ENCODE measurements around the gene SNAP29.
"Not testable (repeated sequence)": the region's sequence is repeated elsewhere in the genome, so short reads cannot be mapped to it uniquely, and the experiment has no call there.

The SNAP29 gene

DNA sequence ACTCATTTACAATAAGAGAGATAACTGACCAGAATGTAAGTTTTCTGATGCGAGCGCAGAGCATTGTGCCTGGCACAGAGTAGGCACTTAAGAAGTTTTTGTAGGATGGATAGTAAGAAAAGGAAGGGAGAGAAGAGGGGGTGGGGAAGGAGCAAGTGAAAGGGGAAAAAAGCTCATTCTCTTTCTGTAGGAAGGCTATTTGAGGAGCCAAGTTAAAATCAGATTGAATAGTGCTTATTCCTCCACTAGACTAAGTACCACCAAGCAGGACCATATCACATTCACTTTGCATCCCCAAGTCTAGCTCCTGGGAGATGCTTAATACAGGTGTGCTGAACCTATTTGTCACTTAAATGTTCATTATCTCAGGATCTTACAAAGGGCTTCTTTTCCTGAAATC lies 44.3 kb downstream of the SNAP29 start:
- no peak for DNase-seq

DNA sequence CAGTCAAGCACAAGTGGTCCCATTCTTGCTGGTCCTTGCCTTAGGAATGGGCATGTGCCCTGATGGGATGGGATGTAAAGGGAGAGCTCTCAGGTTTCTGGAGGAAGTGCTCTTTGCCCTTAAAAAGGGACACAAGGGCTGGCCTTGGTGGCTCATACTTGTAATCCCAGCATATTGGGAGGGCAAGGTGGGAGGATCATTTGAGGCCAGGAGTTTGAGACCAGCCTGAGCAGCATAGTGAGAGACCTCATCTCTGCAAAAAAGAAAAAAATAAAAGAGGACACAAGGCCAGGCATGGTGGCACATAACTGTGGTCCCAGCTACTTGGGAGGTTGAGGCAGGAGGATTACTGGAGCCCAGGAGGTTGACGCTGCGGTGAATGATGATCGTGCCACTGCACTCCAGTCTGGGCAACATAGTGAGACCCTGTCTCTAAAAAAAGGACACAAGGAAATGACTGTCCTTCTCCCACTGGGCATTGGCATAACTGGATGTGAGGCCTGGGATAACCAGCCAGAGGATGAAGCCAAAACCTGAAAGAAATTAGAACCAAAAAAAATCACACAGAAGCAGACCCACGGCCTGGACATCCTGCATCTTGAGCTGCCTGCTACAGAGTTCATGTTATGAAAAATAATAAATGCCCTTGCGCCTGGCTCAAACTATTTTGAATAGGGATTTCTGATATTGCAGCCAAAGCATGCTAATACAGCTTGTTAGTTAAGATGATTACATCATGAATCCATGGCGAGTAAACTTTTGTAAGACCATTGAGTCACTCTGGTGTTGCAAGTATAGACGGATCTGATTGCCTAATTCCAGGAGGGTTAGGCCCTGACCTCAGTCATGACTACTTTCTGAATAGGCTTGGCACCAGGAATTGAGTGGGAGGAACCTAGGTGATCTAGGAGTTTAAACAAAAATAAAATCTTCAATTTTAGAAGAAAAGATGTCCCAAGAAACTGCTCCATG lies 45.5 kb downstream of the SNAP29 start:
- no peak for DNase-seq

DNA sequence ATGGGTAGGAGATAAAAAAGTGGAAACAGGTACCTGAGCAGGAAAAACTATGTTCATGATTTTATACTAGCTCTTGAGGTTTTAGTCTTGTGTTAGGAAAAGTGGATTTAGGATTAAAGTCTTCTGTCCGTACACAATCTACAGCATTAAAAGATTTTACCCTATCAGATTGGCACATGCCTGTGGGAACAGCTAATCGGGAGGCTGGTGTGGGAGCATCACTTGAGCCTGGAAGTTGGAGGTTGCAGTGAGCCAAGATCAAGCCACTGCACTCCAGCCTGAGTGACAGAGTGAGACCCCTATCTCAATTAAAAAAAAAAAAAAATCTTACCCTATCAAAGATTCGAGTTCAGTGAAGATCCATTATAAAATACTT lies 46.2 kb downstream of the SNAP29 start:
- DNase-seq, result no peak

DNA sequence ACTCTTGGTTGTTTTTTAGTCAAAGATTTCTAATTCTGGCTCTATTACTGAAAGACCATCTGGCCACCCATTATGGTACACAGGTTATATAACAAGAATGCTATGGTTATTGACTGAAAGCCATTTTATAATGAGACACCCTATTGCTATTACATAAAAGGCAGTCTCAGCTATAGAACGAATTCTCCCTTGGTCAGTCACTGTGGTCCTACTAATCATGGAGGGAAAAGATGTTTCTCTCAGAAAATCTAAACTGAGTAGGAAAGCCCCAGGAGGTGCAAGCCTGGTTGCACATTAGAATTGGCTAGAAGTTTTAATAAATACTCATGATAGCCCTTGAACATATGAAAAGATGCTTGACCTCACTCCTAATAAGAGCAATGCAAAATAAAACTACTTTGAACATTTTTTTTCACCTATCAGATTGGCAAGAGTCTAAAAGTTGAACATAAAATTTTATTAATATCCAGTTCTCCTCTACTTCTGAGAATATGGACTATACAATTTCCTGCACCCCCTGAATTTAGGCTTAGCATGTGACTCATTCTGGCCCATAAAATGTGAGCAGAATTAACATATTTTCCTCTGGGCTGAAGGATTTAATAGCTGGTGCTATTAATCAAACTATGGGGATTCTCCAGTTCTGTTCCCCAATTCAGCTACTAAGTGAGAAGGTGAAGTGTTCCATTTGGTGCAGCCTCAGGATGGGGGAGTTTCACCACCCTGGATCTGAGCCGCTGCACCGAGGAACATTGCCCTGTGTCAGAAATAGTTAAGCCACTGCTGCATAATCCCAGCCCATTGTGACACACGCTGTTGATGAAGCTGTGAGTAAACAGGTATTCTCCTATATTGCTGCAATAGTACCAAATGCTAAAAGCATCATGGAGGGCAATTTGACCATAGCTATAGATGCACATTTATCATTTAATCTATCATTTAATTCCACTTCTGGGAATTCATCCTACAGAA lies 46.9 kb downstream of the SNAP29 start:
- no peak for DNase-seq

DNA sequence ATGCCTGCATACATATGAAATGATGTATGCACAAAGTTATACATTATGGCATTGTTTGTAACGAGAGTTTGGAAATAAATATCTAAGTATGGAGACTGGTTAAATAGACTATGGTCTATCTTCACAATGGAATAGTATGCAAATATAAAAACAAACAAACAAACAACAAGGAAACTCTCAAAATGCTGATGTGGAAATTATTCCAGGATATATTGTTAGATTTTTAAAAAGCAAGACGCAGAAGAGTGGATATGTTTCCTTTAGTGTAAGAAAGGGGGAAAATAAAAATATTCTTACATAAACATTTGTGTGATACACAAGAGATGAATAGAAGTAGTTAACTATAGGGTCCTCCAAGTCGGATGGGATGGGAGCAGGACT lies 47.6 kb downstream of the SNAP29 start:
- DNase-seq, result no peak

DNA sequence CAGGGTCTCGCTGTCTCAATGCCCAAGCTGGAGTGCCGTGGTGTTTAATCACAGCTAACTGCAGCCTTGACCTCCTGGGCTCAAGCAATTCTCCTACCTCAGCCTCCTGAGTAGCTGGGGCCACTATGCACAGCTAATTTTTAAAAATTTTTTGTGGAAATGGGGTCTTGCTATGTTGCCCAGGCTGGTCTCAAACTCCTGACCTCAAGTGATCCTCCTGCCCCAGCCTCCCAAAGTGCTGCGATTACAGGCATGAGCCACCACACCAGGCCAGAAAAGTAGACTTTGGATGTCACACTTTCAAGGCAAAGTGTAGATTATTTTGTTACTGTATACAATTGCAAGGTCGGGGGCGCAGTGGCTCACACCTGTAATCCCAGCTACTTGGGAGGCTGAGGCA lies 49.9 kb downstream of the SNAP29 start:
- DNase-seq, result not testable (repeated sequence)

DNA sequence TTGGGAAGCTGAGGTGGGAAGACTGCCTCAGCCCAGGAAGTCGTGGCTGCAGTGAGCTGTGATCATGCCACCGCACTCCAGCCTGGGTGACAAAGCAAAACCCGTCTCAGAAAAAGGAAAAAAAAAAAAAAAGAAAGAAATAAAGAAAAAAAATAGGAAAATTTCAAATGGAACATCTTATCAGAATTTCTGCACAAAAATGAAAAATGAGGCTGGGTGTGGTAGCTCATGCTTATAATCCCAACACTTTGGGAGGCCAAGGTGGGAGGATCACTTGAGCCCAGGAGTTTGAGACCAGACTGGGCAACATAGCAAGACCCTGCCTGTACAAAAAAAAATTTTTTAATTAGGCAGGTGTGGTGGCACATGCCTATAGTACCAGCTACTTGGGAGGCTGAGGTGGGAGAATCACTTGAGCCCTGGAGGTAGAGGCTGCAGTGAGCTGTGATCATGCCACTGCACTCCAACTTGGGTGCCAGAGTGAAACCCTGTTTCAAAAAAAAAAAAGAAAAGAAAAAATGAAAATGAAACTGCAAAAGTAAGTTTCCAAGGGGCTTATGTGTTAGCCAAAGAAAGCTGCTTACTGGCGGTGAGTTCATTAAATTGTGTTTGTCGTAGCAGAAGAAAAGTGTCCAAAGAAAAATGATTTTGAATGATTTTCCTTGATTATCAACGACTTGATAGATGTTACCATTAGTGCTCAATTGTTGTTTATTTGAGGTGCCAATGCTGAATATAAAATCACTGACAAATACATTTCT lies 50.9 kb downstream of the SNAP29 start:
- no peak for DNase-seq

DNA sequence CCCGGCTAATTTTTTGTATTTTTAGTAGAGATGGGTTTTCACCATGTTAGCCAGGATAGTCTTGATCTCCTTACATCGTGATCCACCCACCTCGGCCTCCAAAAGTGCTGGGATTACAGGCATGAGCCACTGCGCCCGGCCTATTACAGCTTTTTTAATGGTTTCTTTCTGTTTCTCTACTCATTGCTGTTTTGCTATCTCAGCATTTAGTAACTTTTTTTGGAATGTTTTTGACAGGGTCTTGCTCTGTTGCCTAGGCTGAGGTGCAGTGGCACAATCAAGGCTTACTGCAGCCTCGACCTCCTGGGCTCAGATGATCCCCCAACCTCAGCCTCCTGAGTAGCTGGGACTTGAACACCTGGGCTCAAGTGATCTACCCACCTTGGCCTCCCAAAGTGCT lies 53.7 kb downstream of the SNAP29 start:
- no peak for DNase-seq

DNA sequence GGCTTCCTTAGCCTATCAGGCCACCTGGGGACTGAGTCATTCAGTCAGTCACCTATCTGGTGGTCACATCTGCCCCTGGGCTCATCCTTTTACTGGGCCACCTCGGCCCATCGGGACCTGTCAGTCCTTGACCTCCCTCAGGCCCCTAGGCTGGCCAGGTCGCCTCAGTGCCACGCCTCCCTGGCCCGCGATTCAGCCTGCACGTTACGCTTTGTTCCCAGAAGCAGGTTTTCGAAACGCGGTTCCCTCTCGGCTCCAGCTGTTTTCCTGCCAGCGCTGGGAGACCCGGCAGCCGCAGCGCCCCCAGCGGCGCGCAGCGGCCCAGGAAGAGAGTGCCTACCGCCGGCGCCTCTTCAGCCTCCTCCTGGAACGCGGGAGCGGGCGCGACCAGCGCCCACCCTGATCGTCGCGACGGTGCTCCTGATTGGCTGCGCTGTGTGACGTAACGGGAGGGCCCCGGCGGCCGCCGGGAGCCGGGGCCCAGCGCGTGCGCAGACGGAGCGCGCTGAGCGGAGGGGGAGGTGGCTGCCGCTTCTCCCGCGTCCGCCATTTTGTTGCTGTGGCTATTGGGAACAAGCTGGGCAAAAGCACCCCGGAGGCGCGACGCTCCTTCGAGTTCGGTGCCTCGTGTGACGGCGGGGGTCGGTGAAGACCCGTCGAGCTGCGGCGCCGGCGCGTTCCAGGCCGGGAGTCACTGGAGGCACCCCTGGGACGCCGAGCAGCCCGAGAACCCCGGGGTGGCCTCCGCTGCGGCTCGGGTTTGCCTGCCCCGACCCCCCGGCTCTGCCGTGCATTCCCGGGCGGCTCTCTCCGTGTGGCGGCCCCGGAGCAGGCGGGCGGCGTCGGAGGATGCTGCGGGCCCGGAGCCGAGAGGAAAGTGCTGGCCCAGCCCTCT lies 58.4 kb downstream of the SNAP29 start, which contains the start of gene CRKL:
CRKL (plus strand) TSS at position 492 of the 895 bp plus-strand sequence. CDS start 528 bp downstream, outside the sequence.
- DNase-seq, result peak; percentile 93 to 96

DNA sequence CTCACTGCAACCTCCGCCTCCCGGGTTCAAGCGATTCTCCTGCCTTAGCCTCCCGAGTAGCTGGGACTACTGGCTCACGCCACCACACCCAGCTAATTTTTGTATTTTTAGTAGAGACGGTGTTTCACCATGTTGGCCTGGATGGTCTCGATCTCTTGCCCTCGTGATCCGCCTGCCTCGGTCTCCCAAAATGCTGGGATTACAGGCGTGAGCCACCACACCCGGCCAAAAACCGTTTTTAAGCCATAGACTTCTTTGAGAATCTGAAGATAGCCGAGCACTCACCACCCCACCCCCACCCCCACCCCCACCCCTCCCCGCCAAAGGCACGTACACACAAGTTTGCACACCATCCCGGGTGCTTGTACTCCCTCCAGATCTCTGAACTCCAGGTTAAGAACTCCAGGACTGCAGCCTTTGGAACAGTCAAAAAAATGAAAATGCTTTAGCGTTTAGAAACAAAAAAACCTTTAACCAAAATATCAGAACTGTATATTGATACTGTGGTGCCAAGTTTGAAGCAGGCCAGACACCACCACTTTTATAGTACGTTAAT lies 59.9 kb downstream of the SNAP29 start:
- DNase-seq, result no peak

DNA sequence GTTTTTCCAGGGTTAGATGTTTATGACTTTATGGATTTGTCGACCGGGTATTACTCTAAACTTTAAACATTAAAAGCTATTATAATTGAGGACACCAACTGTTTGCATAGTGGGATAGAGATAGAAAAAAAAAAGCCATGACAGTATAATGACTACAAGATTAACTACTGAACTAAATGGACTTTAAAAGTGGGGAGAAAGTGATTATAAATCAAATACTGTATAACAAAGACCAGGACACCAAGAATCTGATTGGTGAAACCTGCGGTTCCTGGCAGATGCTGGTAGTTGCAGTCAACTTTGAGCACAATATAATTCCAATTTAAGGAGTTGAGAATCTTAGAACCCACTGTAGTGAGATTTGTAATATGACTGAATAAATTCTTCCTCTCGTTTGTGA lies 60.9 kb downstream of the SNAP29 start:
- no peak for DNase-seq

DNA sequence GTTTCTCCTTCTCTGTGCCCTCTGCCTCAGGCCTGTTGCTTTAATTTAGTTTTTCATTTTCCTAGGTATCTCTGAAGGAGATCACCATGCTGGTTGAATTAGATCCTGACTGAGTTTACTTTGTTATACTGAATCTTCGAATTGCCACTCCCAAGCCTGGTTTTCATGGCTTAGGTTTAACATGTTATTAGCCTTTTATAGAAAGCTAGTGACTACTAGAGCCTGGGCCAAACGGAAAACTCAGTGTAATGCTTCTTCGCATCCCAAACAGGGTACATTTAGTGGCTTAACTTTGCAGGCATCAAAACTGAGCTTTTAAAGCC lies 62.0 kb downstream of the SNAP29 start:
- DNase-seq, result no peak

DNA sequence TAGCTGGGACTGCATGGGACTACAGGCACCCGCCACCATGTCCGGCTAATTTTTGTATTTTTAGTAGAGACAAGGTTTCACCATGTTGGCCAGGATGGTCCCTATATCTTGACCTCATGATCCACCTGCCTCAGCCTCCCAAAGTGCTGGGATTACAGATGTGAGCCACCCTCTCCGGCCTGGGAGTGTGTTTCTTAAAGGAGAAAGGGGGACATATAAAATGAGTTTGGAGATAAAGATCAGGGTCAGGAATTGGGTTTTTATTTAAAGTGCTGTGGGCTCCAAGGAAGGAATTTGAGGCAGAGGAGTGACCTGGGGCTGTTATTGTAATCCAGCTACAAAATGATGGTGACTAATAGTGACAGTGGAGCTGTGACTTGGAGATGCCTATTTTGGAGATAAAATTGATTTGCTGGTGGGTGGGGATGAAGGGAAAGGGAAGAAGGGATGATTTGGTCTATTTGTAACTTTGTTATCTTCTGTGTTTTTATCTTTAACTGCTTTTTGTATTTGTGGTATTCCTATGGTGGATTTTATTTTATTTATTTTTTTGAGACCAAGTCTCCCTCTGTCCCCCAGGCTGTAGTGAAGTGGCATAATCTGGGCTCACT lies 63.4 kb downstream of the SNAP29 start:
- no peak for DNase-seq

DNA sequence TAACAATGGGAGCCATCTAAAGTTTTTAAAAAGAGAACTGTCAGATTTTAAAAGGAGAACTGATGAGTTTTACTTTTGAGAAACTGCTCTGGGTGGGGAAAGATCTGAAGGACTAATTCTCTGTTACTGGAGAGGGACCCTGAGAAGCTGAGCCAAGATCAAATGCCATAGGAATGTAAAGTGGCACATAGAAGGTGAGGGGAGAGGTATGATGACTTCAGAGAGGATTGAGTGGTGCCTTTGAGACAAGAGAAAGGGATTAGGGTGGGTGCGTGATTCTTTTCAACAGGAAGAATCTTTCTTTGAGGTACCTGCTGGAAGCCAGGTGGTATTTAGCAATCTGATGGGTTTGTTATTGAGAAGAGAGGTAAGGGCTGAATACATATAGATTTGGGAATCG lies 67.4 kb downstream of the SNAP29 start:
- no peak for DNase-seq

DNA sequence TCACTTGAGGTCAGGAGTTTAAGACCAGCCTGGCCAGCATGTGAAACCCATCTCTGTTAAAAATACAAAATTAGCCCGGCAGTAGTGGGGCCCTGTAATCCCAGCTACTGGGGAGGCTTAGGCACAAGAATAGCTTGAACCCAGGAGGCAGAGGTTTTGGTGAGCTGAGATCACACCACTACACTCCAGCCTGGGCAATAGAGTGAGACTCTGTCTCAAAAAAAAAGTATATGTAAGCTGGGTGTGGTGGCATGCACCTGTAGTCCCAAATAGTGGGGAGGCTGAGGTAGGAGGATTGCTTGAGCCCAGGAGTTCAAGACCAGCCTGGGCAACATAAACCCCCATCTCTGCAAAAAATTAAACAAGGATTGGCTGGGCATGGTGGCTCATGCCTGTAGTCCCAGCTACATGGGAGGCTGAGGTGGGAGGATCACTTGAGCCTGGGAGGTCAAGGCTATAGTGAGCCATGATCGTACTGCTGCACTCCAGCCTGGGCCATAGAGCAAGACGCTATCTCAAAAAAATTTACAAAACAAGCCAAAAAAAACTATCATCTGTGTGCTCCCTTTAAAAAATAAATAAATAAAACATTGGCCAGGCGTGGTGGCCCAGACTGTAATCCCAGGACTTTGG lies 69.2 kb downstream of the SNAP29 start:
- DNase-seq, result no peak

DNA sequence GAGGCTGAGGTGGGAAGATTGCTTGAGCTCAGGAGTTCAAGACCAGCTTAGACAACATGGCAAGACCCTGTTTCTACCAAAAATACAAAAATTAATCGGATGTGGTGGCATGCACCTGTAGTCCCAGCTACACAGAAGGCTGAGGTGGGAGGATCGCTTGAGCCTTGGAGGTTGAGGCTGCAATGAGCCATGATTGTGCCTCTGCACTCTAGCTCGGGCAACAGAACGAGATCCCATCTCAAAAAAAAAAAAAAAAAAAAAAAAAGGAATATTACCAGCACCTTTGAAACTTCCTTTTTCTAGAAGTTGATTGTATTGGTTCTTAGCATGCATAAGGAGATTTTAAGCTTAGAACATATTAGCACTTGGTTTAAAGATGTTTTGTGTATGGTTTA lies 69.8 kb downstream of the SNAP29 start:
- no peak for DNase-seq

DNA sequence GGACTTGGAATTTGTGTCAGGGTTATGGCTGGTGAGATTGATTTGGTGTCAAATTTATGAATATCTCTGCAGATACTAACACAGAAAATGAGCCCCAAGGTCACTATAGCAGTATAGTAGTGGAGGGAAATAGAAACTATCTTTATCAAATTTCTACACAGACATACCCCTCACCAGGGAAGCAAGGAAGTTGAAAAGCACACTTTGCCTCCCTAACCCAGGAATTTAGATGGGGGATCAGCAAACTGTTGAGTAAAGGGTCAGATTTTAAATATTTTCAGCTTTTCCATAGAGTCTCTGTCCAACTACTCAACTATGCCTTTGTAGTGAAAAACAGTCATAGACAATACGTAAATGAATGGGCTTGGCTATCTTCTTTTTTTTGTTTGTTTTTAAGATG lies 71.2 kb downstream of the SNAP29 start:
- no peak for DNase-seq

DNA sequence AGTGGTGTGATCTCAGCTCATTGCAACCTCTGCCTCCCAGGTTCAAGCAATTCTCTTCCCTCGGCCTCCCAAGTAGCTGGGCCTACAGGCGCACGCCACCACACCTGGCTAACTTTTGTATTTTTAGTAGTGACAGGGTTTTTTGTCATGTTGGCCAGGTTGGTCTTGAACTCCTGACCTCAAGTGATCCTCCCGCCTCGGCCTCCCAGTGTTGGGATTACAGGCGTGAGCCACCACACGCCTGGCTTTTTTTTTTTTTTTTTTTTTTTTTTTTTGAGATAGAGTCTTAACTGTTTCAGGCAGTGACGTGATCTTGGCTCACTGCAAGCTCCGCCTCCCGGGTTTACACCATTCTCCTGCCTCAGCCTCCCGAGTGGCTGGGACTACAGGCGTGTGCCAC lies 71.6 kb downstream of the SNAP29 start:
- not testable (repeated sequence) for DNase-seq

DNA sequence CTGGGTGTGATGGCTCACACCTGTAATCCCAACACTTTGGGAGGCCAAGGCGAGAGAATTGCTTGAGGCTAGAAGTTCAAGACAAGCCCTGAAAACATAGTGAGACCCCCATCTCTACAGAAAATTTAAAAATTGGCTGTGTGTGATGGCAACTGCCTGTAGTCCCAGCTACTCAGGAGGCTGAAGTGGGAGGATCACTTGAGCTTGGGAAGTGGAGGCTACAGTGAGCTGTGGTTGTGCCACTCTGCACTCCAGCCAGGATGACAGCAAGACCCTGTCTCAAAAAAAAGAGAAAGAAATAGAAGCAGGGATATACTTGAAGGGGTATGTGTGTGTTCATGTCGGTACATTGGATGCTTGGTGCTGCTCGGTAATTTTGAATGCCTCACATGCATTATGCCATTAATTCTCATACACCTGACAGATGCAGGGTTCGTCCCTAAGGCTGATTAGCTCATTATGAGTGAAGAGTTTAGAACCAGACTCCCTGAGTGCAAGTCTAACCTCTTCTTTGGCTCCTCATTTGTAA lies 72.4 kb downstream of the SNAP29 start:
- no peak for DNase-seq

DNA sequence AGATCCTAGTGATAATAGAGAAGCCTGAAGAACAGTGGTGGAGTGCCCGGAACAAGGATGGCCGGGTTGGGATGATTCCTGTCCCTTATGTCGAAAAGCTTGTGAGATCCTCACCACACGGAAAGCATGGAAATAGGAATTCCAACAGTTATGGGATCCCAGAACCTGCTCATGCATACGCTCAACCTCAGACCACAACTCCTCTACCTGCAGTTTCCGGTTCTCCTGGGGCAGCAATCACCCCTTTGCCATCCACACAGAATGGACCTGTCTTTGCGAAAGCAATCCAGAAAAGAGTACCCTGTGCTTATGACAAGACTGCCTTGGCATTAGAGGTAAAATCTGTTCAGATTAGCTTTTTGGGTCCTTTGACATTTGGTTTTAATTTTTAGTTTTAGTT lies 75.1 kb downstream of the SNAP29 start:
- no peak for DNase-seq

All from activated CD4-positive, alpha-beta T cell treated with anti-CD3 and anti-CD28 coated beads, Interleukin-2, amount 50 U/mL, for 4 hours (primary cell).